SH-SY5Y (cell line): ENCODE data around the gene CDK14.

Experiments
- GATA2 ChIP-seq: IDR thresholded peaks from 2 replicates; pipeline ENCODE4 v1.6.1; 2011; ENCODE audit warnings: mild to moderate bottlenecking, low read depth, low read length
- GATA3 ChIP-seq: IDR thresholded peaks from 2 replicates; pipeline ENCODE4 v1.6.1; 2011; ENCODE audit warnings: low read depth, mild to moderate bottlenecking, low read length, moderate library complexity

- TF ChIP-seq GATA2 = peak; percentile 21; the same call in 1 of the 2 replicates
- no peak for TF ChIP-seq GATA3
Measured at GRCh38 chr7:90625562-90625961, 29.4 kb downstream of the CDK14 start.
